ENCODE results near the gene TGFBR2.

TGFBR2 gene

GRCh38 chr3:30634761-30635735 is 28.6 kb downstream of the TGFBR2 start:
- peak overlapping the region; percentile 98 for H3K27ac Mint-ChIP-seq
- peaks cover 92% of the 10 kb centered on the region for H3K4me1 Mint-ChIP-seq
- H3K36me3 Mint-ChIP-seq: peaks cover 45% of the 10 kb centered on the region
- H3K4me3 Mint-ChIP-seq: peak overlapping the region; percentile 84
- no peaks in the 10 kb centered on the region for H3K9me3 Mint-ChIP-seq
- no peaks in the 10 kb centered on the region for H3K27me3 Mint-ChIP-seq

GRCh38 chr3:30637310-30638219 is 31.2 kb downstream of the TGFBR2 start:
- no peaks in the 10 kb centered on the region for H3K9me3 Mint-ChIP-seq
- peak overlapping the region; percentile 98 for H3K27ac Mint-ChIP-seq
- H3K36me3 Mint-ChIP-seq: peaks cover 39% of the 10 kb centered on the region
- peaks cover 89% of the 10 kb centered on the region for H3K4me1 Mint-ChIP-seq
- H3K27me3 Mint-ChIP-seq: no peaks in the 10 kb centered on the region
- peak overlapping the region; percentile 76 for H3K4me3 Mint-ChIP-seq

DNA sequence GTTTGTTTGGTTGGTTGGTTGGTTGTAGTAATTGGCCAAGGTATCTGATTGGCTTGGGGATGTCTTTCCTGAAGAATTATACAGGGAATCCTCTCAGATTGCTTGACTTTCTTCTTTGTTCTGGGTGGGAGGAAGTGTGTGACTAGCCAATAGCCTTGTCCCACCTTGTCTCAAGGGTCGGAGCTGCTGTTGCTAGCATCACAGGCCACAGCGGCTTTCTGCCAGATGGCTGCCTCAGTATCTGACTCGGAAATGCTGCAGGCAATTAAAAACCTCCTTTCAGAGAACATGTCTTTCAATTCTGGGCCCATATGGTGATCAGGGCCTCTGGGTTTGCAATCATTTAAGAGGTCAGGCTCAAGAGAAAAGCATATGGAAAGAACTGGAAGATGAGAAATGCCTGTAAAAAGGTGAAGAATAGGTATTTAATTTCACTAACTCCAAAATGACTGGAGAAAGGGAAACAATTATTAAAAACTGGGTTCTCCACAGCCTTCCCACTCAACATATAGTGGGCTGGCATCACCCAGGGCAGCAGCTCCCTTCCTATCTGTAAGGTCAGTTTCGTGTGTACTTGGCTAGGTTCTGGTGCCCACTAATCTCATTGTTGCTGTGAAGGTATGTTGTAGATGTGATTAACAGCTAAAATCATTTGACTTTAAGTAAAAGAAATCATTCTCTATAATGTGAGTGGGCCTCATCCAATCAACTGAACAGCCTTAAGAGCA is 32.4 kb downstream of the TGFBR2 start:
- H3K9me3 Mint-ChIP-seq: no peaks in the 10 kb centered on the region
- H3K27ac Mint-ChIP-seq: peak overlapping the region; percentile 98
- peaks cover 88% of the 10 kb centered on the region for H3K4me1 Mint-ChIP-seq
- no peaks in the 10 kb centered on the region for H3K27me3 Mint-ChIP-seq
- H3K4me3 Mint-ChIP-seq: peak overlapping the region; percentile 35
- H3K36me3 Mint-ChIP-seq: peaks cover 36% of the 10 kb centered on the region

DNA sequence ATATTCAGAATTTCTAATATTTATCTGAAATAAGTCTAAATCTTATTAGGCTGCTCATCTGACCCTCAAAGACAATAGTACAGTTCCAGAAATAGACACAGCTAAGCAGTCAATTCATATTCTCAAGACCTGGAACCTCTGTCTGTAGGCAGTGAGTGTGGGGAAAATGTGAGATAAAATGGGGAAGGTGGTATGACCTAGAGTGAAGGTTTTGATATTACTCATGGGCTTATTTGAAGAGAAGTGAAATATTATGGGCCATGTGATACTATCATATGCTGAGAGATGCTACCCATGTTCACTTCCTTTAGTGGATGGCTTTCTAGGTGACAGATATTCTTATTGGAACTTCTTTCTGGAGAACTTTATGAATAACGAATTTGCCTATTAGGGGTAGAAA is 33.5 kb downstream of the TGFBR2 start:
- Mint-ChIP-seq H3K4me3 (peak overlapping the region; percentile 35), H3K36me3 (peaks cover 34% of the 10 kb centered on the region), H3K9me3 (no peaks in the 10 kb centered on the region), H3K27ac (peak overlapping the region; percentile 98), H3K27me3 (no peaks in the 10 kb centered on the region), H3K4me1 (peaks cover 90% of the 10 kb centered on the region)

DNA sequence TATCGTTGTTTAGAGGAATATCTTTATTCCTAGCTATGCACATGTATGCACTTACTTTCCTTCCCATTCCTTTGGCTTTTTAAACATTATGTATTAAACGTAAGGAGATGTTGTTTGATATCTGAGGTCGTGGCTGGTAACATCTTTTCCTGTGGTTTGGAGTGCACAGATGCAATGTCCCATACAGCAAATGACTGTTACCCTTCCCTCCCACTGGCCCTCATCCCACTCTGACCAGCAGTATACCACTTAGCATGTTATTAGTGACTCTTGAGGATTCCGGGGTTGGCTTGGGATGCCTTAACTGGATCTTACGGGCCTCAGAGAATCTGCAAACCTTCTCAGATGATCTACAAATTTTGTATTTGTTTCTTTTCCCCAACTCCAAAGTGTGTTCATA is 34.5 kb downstream of the TGFBR2 start:
- Mint-ChIP-seq H3K27ac (peak overlapping the region; percentile 98), H3K9me3 (peaks cover 2% of the 10 kb centered on the region), H3K4me1 (peaks cover 90% of the 10 kb centered on the region), H3K36me3 (peaks cover 32% of the 10 kb centered on the region), H3K27me3 (no peaks in the 10 kb centered on the region), H3K4me3 (peak overlapping the region; percentile 73)

- peaks cover 7% of the 10 kb centered on the region for H3K9me3 Mint-ChIP-seq
- peak overlapping the region; percentile 98 for H3K27ac Mint-ChIP-seq
- peak overlapping the region; percentile 73 for H3K4me3 Mint-ChIP-seq
- no peaks in the 10 kb centered on the region for H3K27me3 Mint-ChIP-seq
- peaks cover 90% of the 10 kb centered on the region for H3K4me1 Mint-ChIP-seq
- peaks cover 38% of the 10 kb centered on the region for H3K36me3 Mint-ChIP-seq
Observed at GRCh38 chr3:30641416-30642251, 35.2 kb downstream of the TGFBR2 start.

GRCh38 chr3:30642849-30643361 is 36.5 kb downstream of the TGFBR2 start:
- no peaks in the 10 kb centered on the region for H3K27me3 Mint-ChIP-seq
- H3K4me1 Mint-ChIP-seq: peaks cover 89% of the 10 kb centered on the region
- H3K4me3 Mint-ChIP-seq: peak overlapping the region; percentile 51
- H3K27ac Mint-ChIP-seq: peak overlapping the region; percentile 97
- H3K36me3 Mint-ChIP-seq: peaks cover 36% of the 10 kb centered on the region
- H3K9me3 Mint-ChIP-seq: peaks cover 7% of the 10 kb centered on the region

- Mint-ChIP-seq H3K27ac (peak overlapping the region; percentile 97), H3K4me3 (peak overlapping the region; percentile 62), H3K9me3 (peaks cover 7% of the 10 kb centered on the region), H3K27me3 (no peaks in the 10 kb centered on the region), H3K4me1 (peaks cover 89% of the 10 kb centered on the region), H3K36me3 (peaks cover 39% of the 10 kb centered on the region)
Observed at GRCh38 chr3:30643763-30644462, 37.5 kb downstream of the TGFBR2 start.

- peak overlapping the region; percentile 62 for H3K4me3 Mint-ChIP-seq
- H3K36me3 Mint-ChIP-seq: peaks cover 46% of the 10 kb centered on the region
- H3K27ac Mint-ChIP-seq: peak overlapping the region; percentile 97
- H3K27me3 Mint-ChIP-seq: no peaks in the 10 kb centered on the region
- peaks cover 89% of the 10 kb centered on the region for H3K4me1 Mint-ChIP-seq
- peaks cover 7% of the 10 kb centered on the region for H3K9me3 Mint-ChIP-seq
Observed at GRCh38 chr3:30644615-30645014, 38.2 kb downstream of the TGFBR2 start.

GRCh38 chr3:30645077-30645476 is 38.7 kb downstream of the TGFBR2 start:
- Mint-ChIP-seq H3K4me1 (peaks cover 89% of the 10 kb centered on the region), H3K36me3 (peaks cover 50% of the 10 kb centered on the region), H3K27ac (peak overlapping the region; percentile 97), H3K9me3 (peaks cover 7% of the 10 kb centered on the region), H3K4me3 (peak overlapping the region; percentile 76), H3K27me3 (no peaks in the 10 kb centered on the region)

GRCh38 chr3:30646181-30646876 is 39.9 kb downstream of the TGFBR2 start:
- Mint-ChIP-seq H3K36me3 (peaks cover 59% of the 10 kb centered on the region), H3K4me1 (peaks cover 92% of the 10 kb centered on the region), H3K9me3 (peaks cover 7% of the 10 kb centered on the region), H3K27me3 (no peaks in the 10 kb centered on the region), H3K4me3 (peak overlapping the region; percentile 76), H3K27ac (peak overlapping the region; percentile 97)

DNA sequence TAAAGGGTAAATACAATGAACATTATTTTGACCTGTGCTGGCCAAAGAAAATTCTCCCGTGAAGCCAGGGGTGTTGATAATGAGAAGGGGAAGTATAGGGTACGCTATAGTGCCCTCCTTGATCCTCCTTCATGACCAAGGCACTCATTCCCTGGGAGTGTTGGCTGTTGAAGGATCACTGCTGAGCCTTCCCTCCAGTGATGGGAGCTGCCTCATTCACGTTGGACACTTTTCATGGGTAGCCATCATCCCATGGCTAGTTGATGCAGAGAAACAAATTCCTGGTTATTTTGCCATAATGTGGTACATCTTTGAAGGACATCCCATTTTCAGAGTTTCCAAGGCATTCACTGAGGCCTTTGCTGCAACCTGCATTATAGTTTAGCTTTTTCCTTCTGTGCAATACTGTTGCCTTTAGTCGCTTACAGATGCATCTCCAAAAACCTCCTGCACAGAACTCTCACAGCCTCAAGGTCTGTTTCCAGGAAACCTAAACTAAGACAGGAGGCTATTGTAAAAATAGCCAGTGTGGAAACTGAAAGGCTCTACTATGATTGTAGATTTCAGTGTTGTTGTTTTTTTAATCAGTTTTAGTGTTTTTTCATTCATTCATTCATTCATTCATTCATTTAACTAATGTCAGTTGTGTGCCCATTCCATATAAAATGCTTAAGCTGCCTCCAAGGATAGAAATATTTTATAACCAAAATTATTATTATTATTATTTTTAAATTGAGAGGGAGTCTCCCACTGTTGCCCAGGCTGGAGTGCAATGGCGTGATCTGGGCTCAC is 40.8 kb downstream of the TGFBR2 start:
- Mint-ChIP-seq H3K27ac (peak overlapping the region; percentile 97), H3K9me3 (peaks cover 7% of the 10 kb centered on the region), H3K4me1 (peaks cover 92% of the 10 kb centered on the region), H3K36me3 (peaks cover 62% of the 10 kb centered on the region), H3K27me3 (no peaks in the 10 kb centered on the region), H3K4me3 (peak overlapping the region; percentile 76)

Measured in activated naive CD4-positive, alpha-beta T cell treated with anti-CD3 and anti-CD28 coated beads, Interleukin-2, amount 50 U/mL, for 24 hours (primary cell).